ENCODE data around the gene USP40. TPM values are rescaled to one million over a fixed set of nuclear protein-coding genes. Genes with fewer than 3 reads are reported as not detected.

The USP40 gene
- total RNA-seq, 1 donor from 2014 or later, result 32.9 TPM

DNA sequence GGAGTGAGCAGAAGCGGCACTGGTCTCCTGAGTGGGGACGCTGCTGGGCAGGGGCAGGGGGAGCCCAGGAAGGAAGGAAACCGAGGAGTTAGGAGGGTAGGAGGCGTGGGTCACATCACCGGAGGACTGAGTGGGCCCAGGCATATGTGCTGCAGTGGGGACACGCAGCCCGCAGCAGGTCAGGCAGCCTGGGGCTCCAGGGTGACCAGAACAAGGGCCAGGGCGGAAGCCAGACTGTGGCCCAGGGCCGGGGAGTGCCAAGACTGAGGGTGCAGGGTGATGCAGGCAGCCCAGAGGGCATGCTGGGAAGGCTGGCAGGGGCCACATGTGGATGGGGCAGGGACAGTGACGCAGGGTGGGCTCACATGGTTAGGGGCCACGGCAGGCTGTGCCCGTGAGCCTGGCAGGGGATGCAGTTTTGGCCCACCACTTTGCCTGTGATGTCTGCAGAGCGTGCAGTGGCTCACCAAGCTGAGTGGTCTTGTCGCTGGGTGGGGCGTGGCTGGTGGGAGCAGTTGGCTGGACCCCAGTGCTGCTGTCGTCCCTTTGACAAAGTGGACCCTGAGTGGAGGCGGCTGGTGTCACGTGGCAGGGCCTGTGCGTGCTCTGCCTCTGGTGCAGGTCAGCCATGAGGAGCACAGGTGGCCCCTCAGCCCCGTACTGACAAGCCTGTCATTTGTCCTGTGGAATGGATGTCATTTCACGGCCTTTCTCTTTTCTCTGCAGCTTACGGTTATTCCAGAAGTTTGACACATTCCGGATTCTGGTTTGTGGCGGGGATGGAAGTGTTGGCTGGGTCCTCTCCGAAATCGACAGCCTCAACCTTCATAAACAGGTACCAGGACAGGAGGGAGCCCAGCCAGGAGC is 125.2 kb downstream of the USP40 start:
- H3K27me3 Mint-ChIP-seq (ENCODE audit: insufficient read depth, low read depth), result peaks cover 6% of the 10 kb centered on the region
- peaks cover 2% of the 10 kb centered on the region for H3K4me1 Mint-ChIP-seq

DNA sequence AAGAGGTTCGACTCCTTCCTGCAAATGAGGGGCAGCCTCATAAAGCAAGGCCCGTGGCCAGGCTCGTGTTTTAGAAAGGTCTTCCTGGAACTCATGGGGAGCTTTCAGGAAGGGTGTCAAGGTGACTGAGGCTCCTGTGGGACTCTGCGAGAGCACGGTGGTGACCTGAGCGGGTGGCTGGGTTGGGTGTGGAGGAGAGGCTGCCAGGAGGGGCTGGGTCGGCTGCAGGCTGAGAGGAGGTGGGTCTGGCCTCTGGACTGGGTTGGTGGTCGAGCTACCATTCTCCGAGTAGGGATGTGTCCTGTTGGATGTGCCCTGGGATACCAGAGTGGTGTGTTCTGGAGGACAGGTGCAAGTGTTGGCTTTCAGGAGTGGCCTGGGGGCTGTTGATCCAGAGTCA is 125.9 kb downstream of the USP40 start:
- Histone ChIP-seq H3K4me3 (no peak overlapping the region), H3K27me3 (no peaks in the 10 kb centered on the region), H2AFZ (replicated peaks) (no peak overlapping the region), H3K36me3 (no peaks in the 10 kb centered on the region), H4K20me1 (ENCODE audit: low read depth) (no peaks in the 10 kb centered on the region), H3K27ac (no peak overlapping the region), H3K9ac (no peak overlapping the region), H3F3A (ENCODE audit: low read depth) (no peaks in the 10 kb centered on the region), H3K9me3 (ENCODE audit: low read depth) (no peaks in the 10 kb centered on the region), H3K4me1 (no peaks in the 10 kb centered on the region), H3K4me2 (no peak overlapping the region), H3K79me2 (ENCODE audit: low read depth) (no peaks in the 10 kb centered on the region)
- no peak overlapping the region for H3K4me3 Mint-ChIP-seq
- peaks cover 4% of the 10 kb centered on the region for H3K36me3 Mint-ChIP-seq
- no peak for TF ChIP-seq EZH2phosphoT487 (IDR thresholded peaks at IDR 0.05)
- TF ChIP-seq EZH2 (IDR thresholded peaks at IDR 0.05), result no peak
- TF ChIP-seq, protein P1, sequence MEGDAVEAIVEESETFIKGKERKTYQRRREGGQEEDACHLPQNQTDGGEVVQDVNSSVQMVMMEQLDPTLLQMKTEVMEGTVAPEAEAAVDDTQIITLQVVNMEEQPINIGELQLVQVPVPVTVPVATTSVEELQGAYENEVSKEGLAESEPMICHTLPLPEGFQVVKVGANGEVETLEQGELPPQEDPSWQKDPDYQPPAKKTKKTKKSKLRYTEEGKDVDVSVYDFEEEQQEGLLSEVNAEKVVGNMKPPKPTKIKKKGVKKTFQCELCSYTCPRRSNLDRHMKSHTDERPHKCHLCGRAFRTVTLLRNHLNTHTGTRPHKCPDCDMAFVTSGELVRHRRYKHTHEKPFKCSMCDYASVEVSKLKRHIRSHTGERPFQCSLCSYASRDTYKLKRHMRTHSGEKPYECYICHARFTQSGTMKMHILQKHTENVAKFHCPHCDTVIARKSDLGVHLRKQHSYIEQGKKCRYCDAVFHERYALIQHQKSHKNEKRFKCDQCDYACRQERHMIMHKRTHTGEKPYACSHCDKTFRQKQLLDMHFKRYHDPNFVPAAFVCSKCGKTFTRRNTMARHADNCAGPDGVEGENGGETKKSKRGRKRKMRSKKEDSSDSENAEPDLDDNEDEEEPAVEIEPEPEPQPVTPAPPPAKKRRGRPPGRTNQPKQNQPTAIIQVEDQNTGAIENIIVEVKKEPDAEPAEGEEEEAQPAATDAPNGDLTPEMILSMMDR (IDR thresholded peaks at IDR 0.05), result no peak
- no peak overlapping the region for H3K27ac Mint-ChIP-seq
- H3K9me3 Mint-ChIP-seq, result no peaks in the 10 kb centered on the region
- peaks cover 2% of the 10 kb centered on the region for H3K4me1 Mint-ChIP-seq
- DNase-seq (ENCODE audit: low spot score), result no peak
- peaks cover 4% of the 10 kb centered on the region for H3K27me3 Mint-ChIP-seq (ENCODE audit: insufficient read depth, low read depth)

More for the DNA sequence above, 125.2 kb downstream of the USP40 start:
- Histone ChIP-seq H3K9ac (no peak overlapping the region), H3F3A (ENCODE audit: low read depth) (no peaks in the 10 kb centered on the region), H3K36me3 (no peaks in the 10 kb centered on the region), H4K20me1 (ENCODE audit: low read depth) (no peaks in the 10 kb centered on the region), H3K4me2 (no peak overlapping the region), H3K27me3 (no peaks in the 10 kb centered on the region), H3K4me1 (no peaks in the 10 kb centered on the region), H3K4me3 (no peak overlapping the region), H2AFZ (replicated peaks) (no peak overlapping the region), H3K9me3 (ENCODE audit: low read depth) (no peaks in the 10 kb centered on the region), H3K27ac (no peak overlapping the region), H3K79me2 (ENCODE audit: low read depth) (no peaks in the 10 kb centered on the region)
- H3K27ac Mint-ChIP-seq, result no peak overlapping the region
- peaks cover 6% of the 10 kb centered on the region for H3K36me3 Mint-ChIP-seq
- TF ChIP-seq EZH2 (IDR thresholded peaks at IDR 0.05), result no peak
- TF ChIP-seq, protein P1 (IDR thresholded peaks at IDR 0.05), result no peak
- TF ChIP-seq EZH2phosphoT487 (IDR thresholded peaks at IDR 0.05), result no peak
- no peaks in the 10 kb centered on the region for H3K9me3 Mint-ChIP-seq
- H3K4me3 Mint-ChIP-seq, result no peak overlapping the region
- DNase-seq (ENCODE audit: low spot score), result no peak

DNA sequence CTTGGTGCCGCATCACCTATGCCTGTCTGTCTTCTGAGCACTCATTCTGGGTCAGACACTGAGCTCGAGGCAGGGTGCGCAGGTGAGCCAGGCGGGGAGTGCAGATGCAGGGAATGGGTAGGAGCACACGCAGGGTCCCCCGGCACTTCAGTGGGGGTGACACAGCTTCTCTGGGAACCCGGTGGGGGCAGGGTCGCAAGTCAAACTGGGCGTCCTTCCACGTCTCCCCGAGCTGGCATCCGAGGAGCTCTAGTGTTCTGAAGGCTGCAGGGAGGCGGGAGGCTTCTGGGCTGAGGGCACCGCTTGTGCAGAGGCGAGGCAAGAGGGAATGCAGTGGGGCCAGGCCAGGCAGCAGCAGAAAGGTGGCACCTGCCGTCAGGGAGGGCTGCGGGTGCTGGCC is 126.3 kb downstream of the USP40 start:
- Mint-ChIP-seq H3K27me3 (ENCODE audit: insufficient read depth, low read depth) (peaks cover 4% of the 10 kb centered on the region), H3K36me3 (peaks cover 4% of the 10 kb centered on the region), H3K4me3 (no peak overlapping the region), H3K27ac (no peak overlapping the region), H3K4me1 (peaks cover 2% of the 10 kb centered on the region), H3K9me3 (no peaks in the 10 kb centered on the region)
- Histone ChIP-seq H3K79me2 (ENCODE audit: low read depth) (no peaks in the 10 kb centered on the region), H3F3A (ENCODE audit: low read depth) (no peaks in the 10 kb centered on the region), H2AFZ (replicated peaks) (no peak overlapping the region), H3K4me2 (no peak overlapping the region), H3K27me3 (no peaks in the 10 kb centered on the region), H3K4me3 (no peak overlapping the region), H3K4me1 (no peaks in the 10 kb centered on the region), H3K9ac (no peak overlapping the region), H3K36me3 (no peaks in the 10 kb centered on the region), H4K20me1 (ENCODE audit: low read depth) (no peaks in the 10 kb centered on the region), H3K27ac (no peak overlapping the region), H3K9me3 (ENCODE audit: low read depth) (no peaks in the 10 kb centered on the region)
- TF ChIP-seq EZH2 (IDR thresholded peaks at IDR 0.05) (no peak), EZH2phosphoT487 (IDR thresholded peaks at IDR 0.05) (no peak)
- TF ChIP-seq, protein P1 (IDR thresholded peaks at IDR 0.05), result no peak
- DNase-seq (ENCODE audit: low spot score), result no peak
